H9 (cell line): ENCODE data around the gene TMEM45B. TPM values are rescaled to one million over a fixed set of nuclear protein-coding genes. Genes with fewer than 3 reads are reported as not detected.

Experiments
- DNase-seq: peaks from one replicate; pipeline ENCODE4 v3.0.0-alpha.2; 2017
- H2AFZ ChIP-seq: one replicate; pipeline ENCODE4 v1.6.1; 2013; ENCODE audit warnings: mild to moderate bottlenecking, low read length, control low read depth, moderate library complexity
- H2AK5ac ChIP-seq: 2 replicates; pipeline ENCODE4 v1.6.1; 2013; ENCODE audit warnings: low read length, control low read depth, mixed read lengths; ENCODE audit not compliant: insufficient read length
- H2BK120ac ChIP-seq: one replicate; pipeline ENCODE4 v1.6.1; 2013; ENCODE audit warnings: low read depth, mild to moderate bottlenecking, low read length, control low read depth, inconsistent platforms; ENCODE audit not compliant: poor library complexity, severe bottlenecking
- H2BK12ac ChIP-seq: 2 replicates; pipeline ENCODE4 v1.6.1; 2013; ENCODE audit warnings: low read length, control low read depth, mixed read lengths, low read depth; ENCODE audit not compliant: insufficient read length
- H2BK15ac ChIP-seq: 2 replicates; pipeline ENCODE4 v1.6.1; 2013; ENCODE audit warnings: low read depth, low read length, control low read depth
- H2BK20ac ChIP-seq: one replicate; pipeline ENCODE4 v1.6.1; 2013; ENCODE audit warnings: low read depth, mild to moderate bottlenecking, low read length, control low read depth, inconsistent platforms; ENCODE audit not compliant: poor library complexity, severe bottlenecking
- H2BK5ac ChIP-seq: 2 replicates; pipeline ENCODE4 v1.6.1; 2013; ENCODE audit warnings: low read length, control low read depth, mixed read lengths; ENCODE audit not compliant: insufficient read length
- H3K14ac ChIP-seq: 2 replicates; pipeline ENCODE4 v1.6.1; 2013; ENCODE audit warnings: low read length, control low read depth; ENCODE audit not compliant: insufficient read depth
- H3K18ac ChIP-seq: 2 replicates; pipeline ENCODE4 v1.6.1; 2013; ENCODE audit warnings: low read depth, mild to moderate bottlenecking, mixed read lengths, low read length, control low read depth; ENCODE audit not compliant: insufficient read length
- H3K23ac ChIP-seq: 2 replicates; pipeline ENCODE4 v1.6.1; 2013; ENCODE audit warnings: low read length, control low read depth, mixed read lengths, low read depth; ENCODE audit not compliant: insufficient read length
- H3K23me2 ChIP-seq: 2 replicates; pipeline ENCODE4 v1.6.1; 2013; ENCODE audit warnings: low read depth, mild to moderate bottlenecking, mixed read lengths, low read length, control low read depth; ENCODE audit not compliant: insufficient read length, poor library complexity, severe bottlenecking
- H3K27ac ChIP-seq: 2 replicates; pipeline ENCODE4 v1.5.1; 2013; ENCODE audit warnings: low read length, control low read depth, mixed read lengths, low read depth; ENCODE audit not compliant: insufficient read length
- H3K27me3 ChIP-seq: 2 replicates; pipeline ENCODE4 v1.6.1; 2013; ENCODE audit warnings: low read length, control low read depth, inconsistent platforms; ENCODE audit not compliant: insufficient read depth
- H3K4ac ChIP-seq: 2 replicates; pipeline ENCODE4 v1.6.1; 2013; ENCODE audit warnings: low read depth, mild to moderate bottlenecking, control low read depth, inconsistent platforms, low read length, moderate library complexity
- H3K4me1 ChIP-seq: 2 replicates; pipeline ENCODE4 v1.6.1; 2013; ENCODE audit warnings: low read length, control low read depth, inconsistent platforms; ENCODE audit not compliant: insufficient read depth
- H3K4me2 ChIP-seq: 2 replicates; pipeline ENCODE4 v1.6.1; 2013; ENCODE audit warnings: low read length, control low read depth, mixed read lengths; ENCODE audit not compliant: insufficient read length, insufficient read depth
- H3K56ac ChIP-seq: 2 replicates; pipeline ENCODE4 v1.6.1; 2013; ENCODE audit warnings: low read depth, mild to moderate bottlenecking, mixed read lengths, low read length, control low read depth; ENCODE audit not compliant: insufficient read length
- H3K79me1 ChIP-seq: 2 replicates; pipeline ENCODE4 v1.6.1; 2013; ENCODE audit warnings: low read depth, mild to moderate bottlenecking, moderate library complexity, low read length, control low read depth, inconsistent platforms; ENCODE audit not compliant: insufficient read depth, poor library complexity, severe bottlenecking
- H3K79me2 ChIP-seq: 2 replicates; pipeline ENCODE4 v1.6.1; 2013; ENCODE audit warnings: low read length, control low read depth, inconsistent platforms; ENCODE audit not compliant: insufficient read depth
- H3K9ac ChIP-seq: 2 replicates; pipeline ENCODE4 v1.6.1; 2013; ENCODE audit warnings: low read length, control low read depth, mixed read lengths; ENCODE audit not compliant: insufficient read length; ENCODE audit errors: extremely low read depth
- H3K9me3 ChIP-seq: one replicate; pipeline ENCODE4 v1.6.1; 2013; ENCODE audit warnings: low read depth, low read length, inconsistent platforms; ENCODE audit not compliant: control insufficient read depth
- H3T11ph ChIP-seq: one replicate; pipeline ENCODE4 v1.6.1; 2013; ENCODE audit warnings: mild to moderate bottlenecking, low read length, control low read depth, inconsistent platforms
- H4K20me1 ChIP-seq: one replicate; pipeline ENCODE4 v1.6.1; 2013; ENCODE audit not compliant: control insufficient read depth, insufficient read length, insufficient read depth
- H4K5ac ChIP-seq: 2 replicates; pipeline ENCODE4 v1.6.1; 2013; ENCODE audit warnings: low read depth, mild to moderate bottlenecking, mixed read lengths, low read length, control low read depth; ENCODE audit not compliant: insufficient read length
- H4K8ac ChIP-seq: replicated peaks from 2 replicates; pipeline ENCODE4 v1.6.1; 2013; ENCODE audit warnings: low read length, control low read depth, mixed read lengths, low read depth; ENCODE audit not compliant: insufficient read length
- H4K91ac ChIP-seq: 2 replicates; pipeline ENCODE4 v1.6.1; 2013; ENCODE audit warnings: low read depth, mild to moderate bottlenecking, moderate library complexity, mixed read lengths, low read length, control low read depth; ENCODE audit not compliant: insufficient read length
- H3K27ac Mint-ChIP-seq, 3 experiments: 2 replicates in 2 of 3; 3 replicates in 1 of 3; pipeline ENCODE4 v1.8.0; 2020 to 2021; ENCODE audit warnings: mixed read lengths in 3 of 3, mild to moderate bottlenecking in 1 of 3, moderate library complexity in 1 of 3
- H3K27me3 Mint-ChIP-seq: 2 replicates; pipeline ENCODE4 v1.8.0; 2021; ENCODE audit warnings: low read depth, mild to moderate bottlenecking, moderate library complexity, mixed read lengths
- H3K36me3 Mint-ChIP-seq, 3 experiments: 2 replicates in 2 of 3; 3 replicates in 1 of 3; pipeline ENCODE4 v1.8.0; 2020 to 2021; ENCODE audit warnings: low read depth in 3 of 3, mixed read lengths in 3 of 3; ENCODE audit not compliant: insufficient read depth in 1 of 3
- H3K4me1 Mint-ChIP-seq, 2 experiments: 2 replicates each; pipeline ENCODE4 v1.8.0; 2020; ENCODE audit warnings: mixed read lengths in 2 of 2
- H3K4me3 Mint-ChIP-seq, 2 experiments: 2 replicates in 1 of 2; 3 replicates in 1 of 2; pipeline ENCODE4 v1.8.0; 2020 to 2021; ENCODE audit warnings: mild to moderate bottlenecking in 2 of 2, mixed read lengths in 2 of 2, moderate library complexity in 1 of 2
- H3K9me3 Mint-ChIP-seq, 2 experiments: 2 replicates in 1 of 2; 3 replicates in 1 of 2; pipeline ENCODE4 v1.8.0; 2020; ENCODE audit warnings: mild to moderate bottlenecking in 2 of 2, mixed read lengths in 2 of 2, moderate library complexity in 1 of 2
- CTCF ChIP-seq: fragments of 200-600 bp; sonication (generic); conservative IDR thresholded peaks from 3 replicates; pipeline ENCODE4 v1.8.0; 2021; ENCODE audit warnings: antibody characterized with exemption, mild to moderate bottlenecking
- WGBS: extraction: QIAGEN DNeasy Blood & Tissue Kit; methylation state at CpG from one replicate; pipeline ENCODE4 v1.1.7; 2013; ENCODE audit warnings: missing lambda C conversion rate, low lambda C conversion rate, mixed read lengths; ENCODE audit not compliant: insufficient read length; ENCODE audit errors: extremely low coverage; 5-methylcytosine and 5-hydroxymethylcytosine counted together
- total RNA-seq: library from RNA; stranded (reverse); gene quantifications from 2 replicates; pipeline ENCODE4 v1.2.1, GENCODE V29; 2021

TMEM45B gene
- total RNA-seq, 1 experiment from 2014 or later, result 0.70 TPM

GRCh38 chr11:129788278-129788677 is 27.4 kb upstream of the TMEM45B start:
- no peak overlapping the region for H3K56ac ChIP-seq
- H3K9ac ChIP-seq, result no peak overlapping the region
- H4K5ac ChIP-seq, result no peak overlapping the region
- H3K4me1 ChIP-seq, result no peaks in the 10 kb centered on the region
- no peaks in the 10 kb centered on the region for H3K79me2 ChIP-seq
- no peak overlapping the region for H3K27ac Mint-ChIP-seq
- no peak overlapping the region for H2BK120ac ChIP-seq
- no peak overlapping the region for H2AK5ac ChIP-seq
- no CpG with 5 or more reads among the region's 2 CpGs for WGBS
- H3K4me2 ChIP-seq, result no peak overlapping the region
- H3K9me3 ChIP-seq, result no peaks in the 10 kb centered on the region
- H3K36me3 Mint-ChIP-seq, result no peaks in the 10 kb centered on the region
- H3K14ac ChIP-seq, result no peak overlapping the region
- no peak overlapping the region for H2BK12ac ChIP-seq
- no peaks in the 10 kb centered on the region for H3K4me1 Mint-ChIP-seq
- no peak for DNase-seq
- no peaks in the 10 kb centered on the region for H3K23me2 ChIP-seq
- H2BK5ac ChIP-seq, result no peak overlapping the region
- no peaks in the 10 kb centered on the region for H3K27me3 ChIP-seq
- no peaks in the 10 kb centered on the region for H3K9me3 Mint-ChIP-seq
- no peaks in the 10 kb centered on the region for H3K79me1 ChIP-seq
- no peak overlapping the region for H3T11ph ChIP-seq
- no peak overlapping the region for H3K4ac ChIP-seq
- no peak overlapping the region for H4K91ac ChIP-seq
- H2BK15ac ChIP-seq, result no peak overlapping the region
- no peak overlapping the region for H3K27ac ChIP-seq
- H2BK20ac ChIP-seq, result no peak overlapping the region
- peaks cover 13% of the 10 kb centered on the region; the same call in 1 of the 2 replicates for H3K27me3 Mint-ChIP-seq
- H4K8ac ChIP-seq, result no peak overlapping the region
- no peak overlapping the region for H2AFZ ChIP-seq
- no peak overlapping the region for H3K4me3 Mint-ChIP-seq
- TF ChIP-seq CTCF, result no peak
- no peak overlapping the region for H3K23ac ChIP-seq
- no peaks in the 10 kb centered on the region for H4K20me1 ChIP-seq
- H3K18ac ChIP-seq, result no peak overlapping the region
